ENCODE results near the gene KLRF1. TPM values are rescaled to one million over a fixed set of nuclear protein-coding genes. Genes with fewer than 3 reads are reported as not detected.
A peak's percentile ranks its signal among the peaks of the same experiment; 100 is the strongest.

Gene KLRF1
- total RNA-seq, 1 experiment from 2014 or later = 1.1 TPM

GRCh38 chr12:9786726-9787717 lies 40.3 kb upstream of the KLRF1 start:
- ChIA-PET CTCF (no interaction called here), POLR2A (no interaction called here)
- Histone ChIP-seq H3K4me1 (ENCODE audit: control insufficient read depth, insufficient read depth, low read length) (no peaks in the 10 kb centered on the region), H3K9me3 (ENCODE audit: control insufficient read depth, insufficient read depth, low read depth, low read length) (no peaks in the 10 kb centered on the region), H3K27me3 (ENCODE audit: control insufficient read depth, insufficient read depth, low read length) (no peaks in the 10 kb centered on the region; the same call in 1 of the 2 replicates), H3K4me3 (ENCODE audit: low read depth in 2 of 2, low read length in 2 of 2) (no peak overlapping the region), H3K27ac (ENCODE audit: low read length) (no peak overlapping the region), H3K36me3 (ENCODE audit: control insufficient read depth, insufficient read depth, low read length) (no peaks in the 10 kb centered on the region)
- ATAC-seq (no peak), DNase-seq (ENCODE audit: low read depth, low spot score) (no peak)
- no TSS peak for BruUV-seq (replicated peaks)
- in situ Hi-C loops (cut with HindIII; ENCODE audit: low pct_unique_long_range_greater_than_20kb, low sequenced_read_pairs) (no loop called here), intact Hi-C loops (cut with micrococcal nuclease; ENCODE audit: unreplicated experiment) (no loop called here)
- TF ChIP-seq SIN3A (IDR thresholded peaks at IDR 0.05; ENCODE audit: borderline replicate concordance, insufficient read depth, low read depth, low read length) (no peak), REST (IDR thresholded peaks at IDR 0.05; ENCODE audit: insufficient read depth in 1 of 2, low read depth in 2 of 2, low read length in 1 of 2) (no peak), POLR2AphosphoS5 (IDR thresholded peaks at IDR 0.05; ENCODE audit: low read depth, low read length) (no peak), TCF7L2 (IDR thresholded peaks at IDR 0.05; ENCODE audit: low read depth, low read length) (no peak)

- Histone ChIP-seq H3K4me1 (ENCODE audit: control insufficient read depth, insufficient read depth, low read length) (no peaks in the 10 kb centered on the region; the same call in 1 of the 2 replicates), H3K9me3 (ENCODE audit: control insufficient read depth, insufficient read depth, low read depth, low read length) (no peaks in the 10 kb centered on the region), H3K4me3 (ENCODE audit: low read depth in 2 of 2, low read length in 2 of 2) (no peak overlapping the region), H3K27ac (ENCODE audit: low read length) (no peak overlapping the region; the same call in 1 of the 2 replicates), H3K27me3 (ENCODE audit: control insufficient read depth, insufficient read depth, low read length) (no peaks in the 10 kb centered on the region), H3K36me3 (ENCODE audit: control insufficient read depth, insufficient read depth, low read length) (no peaks in the 10 kb centered on the region)
- no TSS peak for BruUV-seq (replicated peaks)
- TF ChIP-seq REST (IDR thresholded peaks at IDR 0.05; ENCODE audit: insufficient read depth in 1 of 2, low read depth in 2 of 2, low read length in 1 of 2) (no peak), TCF7L2 (IDR thresholded peaks at IDR 0.05; ENCODE audit: low read depth, low read length) (no peak), CTCF (IDR thresholded peaks at IDR 0.05) (no peak)
- DNase-seq (ENCODE audit: low read depth, low spot score) = no peak
- in situ Hi-C loops (cut with HindIII; ENCODE audit: low pct_unique_long_range_greater_than_20kb, low sequenced_read_pairs) = no loop called here
- POLR2A ChIA-PET = no interaction called here
- CTCF ChIA-PET = no interaction called here
- peak; percentile 76 for ATAC-seq
- intact Hi-C loops (cut with micrococcal nuclease; ENCODE audit: unreplicated experiment) = no loop called here
These were observed 34.9 kb upstream of the KLRF1 start for GRCh38 chr12:9792185-9792900.
